Measurements from ENCODE around the gene WDR88. TPM values are rescaled to one million over a fixed set of nuclear protein-coding genes. Genes with fewer than 3 reads are reported as not detected.
"Not testable (repeated sequence)": the region's sequence is repeated elsewhere in the genome, so short reads cannot be mapped to it uniquely, and the experiment has no call there.

Gene WDR88
- polyA plus RNA-seq, 12 donors: 0.34 to 1.2 (median 0.86) TPM; not detected in 2

DNA sequence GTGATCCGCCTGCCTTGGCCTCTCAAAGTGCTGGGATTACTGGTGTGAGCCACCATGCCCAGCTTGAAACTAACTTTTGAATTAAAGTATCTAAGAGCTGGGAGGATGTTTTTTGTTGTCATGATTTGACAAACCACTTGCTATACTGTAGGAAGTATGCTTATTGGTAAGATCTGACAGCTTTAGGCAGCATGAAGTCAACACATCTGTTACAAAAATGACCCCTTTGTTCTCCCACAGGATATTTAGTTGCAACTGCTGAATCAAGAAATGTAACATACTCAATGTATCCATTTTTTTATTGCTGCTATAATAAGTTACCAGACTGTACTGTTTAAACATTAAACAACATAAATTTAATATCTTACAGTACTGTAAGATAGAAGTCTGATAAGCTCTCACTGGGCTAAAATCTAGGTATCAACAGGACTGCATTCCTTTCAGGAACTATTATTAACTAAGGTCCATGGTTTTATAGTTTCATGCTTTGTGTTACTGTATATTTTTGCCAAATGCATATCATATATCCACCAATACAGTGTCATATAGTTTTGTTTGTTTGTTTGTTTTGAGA, 39.4 kb downstream of the WDR88 start:
- DNase-seq: no peak

- DNase-seq: no peak
These were observed 40.0 kb downstream of the WDR88 start for GRCh38 chr19:33171916-33172359.

GRCh38 chr19:33174186-33174585, 42.3 kb downstream of the WDR88 start:
- no peak for DNase-seq

DNA sequence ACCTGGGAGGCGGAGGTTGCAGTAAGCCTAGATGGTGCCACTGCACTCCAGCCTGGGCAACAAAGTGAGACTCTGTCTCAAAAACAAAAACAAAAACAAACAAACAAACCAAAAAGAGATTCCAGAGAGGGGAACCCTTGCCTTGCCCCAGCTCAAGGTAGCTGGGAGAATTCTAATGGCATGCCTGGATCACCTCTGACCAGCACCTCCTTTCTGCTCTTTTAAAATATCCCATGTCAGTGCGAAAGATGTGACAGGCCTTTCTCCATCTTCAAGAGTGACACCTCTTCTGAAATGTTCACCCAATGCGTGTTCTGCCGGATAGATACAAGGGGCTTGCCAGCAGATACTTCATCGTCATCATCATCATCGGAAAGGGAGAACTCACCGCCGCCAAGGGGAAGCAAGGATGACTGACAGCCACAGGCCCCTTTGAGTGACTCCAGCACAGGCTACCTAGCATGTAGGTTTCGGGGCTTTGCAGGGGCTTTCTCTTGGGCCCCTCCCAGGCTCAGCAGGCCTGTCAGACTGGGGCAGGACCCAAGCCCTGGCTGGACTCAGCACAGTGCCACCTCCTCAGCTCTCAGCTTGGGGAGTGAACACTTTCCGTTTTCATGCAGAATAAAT, 43.4 kb downstream of the WDR88 start:
- no peak for DNase-seq

DNA sequence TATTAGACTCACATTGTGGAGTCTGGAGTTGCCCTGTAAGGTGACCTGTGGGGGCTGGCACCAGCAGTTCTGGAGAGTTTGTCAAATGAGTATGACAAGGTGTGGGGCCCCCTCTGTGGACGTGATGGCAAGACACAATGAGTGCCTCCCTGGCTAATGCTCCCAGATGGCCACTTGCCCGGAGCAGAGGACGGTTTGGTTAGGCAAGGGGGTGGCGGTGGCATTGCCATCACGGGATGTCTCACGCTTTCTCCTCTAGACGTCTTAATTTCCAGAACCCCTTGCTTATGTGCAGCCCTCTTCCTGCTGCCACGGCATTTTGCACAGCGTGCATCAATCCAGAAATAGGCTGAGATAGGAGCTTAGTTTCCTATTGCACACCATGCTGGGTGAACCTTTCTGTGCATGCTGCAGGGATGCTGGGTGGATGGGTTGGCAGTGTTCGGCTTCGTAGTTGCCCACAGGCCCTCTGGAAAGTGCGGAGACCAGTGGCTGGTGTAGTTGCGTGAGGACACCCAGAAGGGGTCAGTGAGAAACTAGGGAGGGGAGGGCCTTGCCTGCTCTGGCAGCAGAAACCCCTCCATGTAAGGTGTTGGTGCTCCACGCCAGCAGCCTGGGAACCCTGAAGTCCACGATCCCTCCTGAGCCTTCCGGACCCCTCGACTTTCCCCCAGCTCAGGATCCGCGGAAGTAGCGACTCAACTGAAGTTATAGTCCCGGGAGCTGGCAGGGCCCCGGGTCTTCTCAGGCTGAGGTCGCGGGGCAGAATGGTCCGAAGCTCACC, 44.2 kb downstream of the WDR88 start:
- no peak for DNase-seq

DNA sequence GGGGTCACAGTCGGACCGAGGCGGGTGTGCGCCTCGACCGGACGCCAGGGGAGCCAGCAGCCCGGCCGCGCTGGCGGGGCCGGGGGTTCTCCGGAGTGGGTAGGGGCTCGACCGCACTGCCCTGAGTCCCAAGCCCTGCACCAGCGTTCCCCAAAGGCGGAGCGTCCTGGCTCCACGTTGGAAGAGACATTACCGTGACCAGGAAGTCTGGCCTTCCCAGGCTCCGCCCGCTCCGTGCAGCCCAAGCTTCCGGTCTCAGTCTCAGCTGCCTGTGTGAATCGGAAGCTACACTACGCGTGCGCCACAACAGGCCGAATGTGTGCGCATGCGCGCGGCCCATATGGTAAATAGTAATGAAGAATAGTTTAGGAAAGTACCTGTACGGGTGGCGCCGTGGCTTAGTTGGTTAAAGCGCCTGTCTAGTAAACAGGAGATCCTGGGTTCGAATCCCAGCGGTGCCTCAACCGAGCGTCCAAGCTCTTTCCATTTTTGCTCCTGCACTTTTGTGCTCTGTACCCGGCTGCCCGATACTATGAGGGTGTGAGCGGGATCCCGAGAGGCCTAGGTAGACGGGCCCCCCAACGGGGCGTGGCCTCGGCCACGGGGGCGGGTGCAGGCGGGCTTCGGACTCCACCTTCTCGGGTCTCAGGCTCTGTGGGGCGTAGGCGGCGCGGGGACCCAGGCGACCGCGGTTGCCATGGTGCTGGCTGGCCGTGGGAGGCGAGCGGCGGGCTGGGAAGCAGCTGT, 44.9 kb downstream of the WDR88 start:
- peak; percentile 99 for DNase-seq

- no peak for DNase-seq
These were observed 45.6 kb downstream of the WDR88 start for GRCh38 chr19:33177417-33177979.

DNA sequence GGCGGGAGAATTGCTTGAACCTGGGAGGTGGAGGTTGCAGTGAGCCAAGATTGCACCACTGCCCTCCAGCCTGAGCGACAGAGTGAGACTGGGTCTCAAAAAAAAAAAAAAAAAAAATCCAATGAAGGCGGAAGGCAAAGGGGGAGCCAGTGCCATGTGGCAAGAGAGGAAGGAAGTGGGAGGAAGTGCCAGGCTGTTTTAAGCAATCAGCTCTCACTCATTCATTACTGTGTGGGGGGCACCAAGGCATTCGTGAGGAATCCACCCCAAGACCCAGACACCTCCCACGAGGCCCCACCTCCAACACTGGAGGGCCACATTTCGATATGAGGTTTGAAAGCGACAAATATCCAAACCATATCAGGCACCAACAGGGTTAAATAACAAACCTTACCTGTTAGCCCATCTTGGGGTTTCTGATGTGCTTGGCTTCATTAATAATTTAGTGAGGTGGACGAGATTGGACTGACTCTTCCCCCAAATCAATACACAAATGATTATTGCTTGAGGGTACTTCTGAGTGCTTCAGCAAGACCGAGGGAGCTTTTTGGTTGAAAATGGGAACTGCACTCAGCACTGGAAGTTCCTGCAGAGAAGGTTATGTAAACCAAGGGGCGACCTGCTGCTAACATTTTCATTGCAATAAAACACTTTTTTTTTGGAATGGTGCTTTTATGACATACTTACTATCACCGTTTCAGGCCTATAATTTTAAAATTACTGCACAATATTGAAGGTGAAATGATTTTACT, 54.7 kb downstream of the WDR88 start:
- DNase-seq: no peak

DNA sequence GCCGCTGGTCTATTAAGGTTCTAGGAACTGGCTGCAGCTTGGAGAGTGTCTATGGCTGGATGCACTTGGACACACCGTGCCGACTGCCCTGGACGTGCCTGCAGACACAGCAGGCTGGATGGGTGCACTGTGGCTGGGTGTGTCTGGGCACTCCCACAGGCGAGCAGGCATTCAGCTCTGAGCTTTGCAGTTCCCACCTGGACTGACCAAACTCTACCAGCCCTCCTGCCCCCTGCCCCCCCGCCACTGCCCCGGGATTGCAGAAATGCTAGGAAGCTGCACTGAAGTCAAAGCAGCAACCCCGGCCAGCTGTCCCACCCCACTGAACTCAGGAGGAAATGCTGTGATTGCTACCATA, 55.2 kb downstream of the WDR88 start:
- DNase-seq: no peak

DNA sequence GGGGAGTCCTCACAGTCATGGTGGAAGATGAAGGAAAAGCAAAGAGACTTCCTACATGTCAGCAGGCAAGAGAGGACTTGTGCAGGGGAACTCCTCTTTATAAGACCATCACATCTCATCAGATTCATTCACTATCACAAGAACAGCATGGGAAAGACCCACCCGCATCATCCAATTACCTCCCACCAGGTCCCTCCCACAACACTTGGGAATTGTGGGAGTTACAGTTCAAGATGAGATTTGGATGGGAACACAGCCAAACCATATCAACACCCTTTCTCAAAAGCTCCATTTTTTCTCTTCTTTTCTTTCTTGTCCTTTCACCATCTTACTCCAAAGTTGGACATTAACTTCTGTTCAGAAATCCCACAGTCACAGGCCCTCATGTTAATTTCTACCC, 57.5 kb downstream of the WDR88 start:
- no peak for DNase-seq

- not testable (repeated sequence) for DNase-seq
These were observed 59.2 kb downstream of the WDR88 start for GRCh38 chr19:33191092-33191491.

GRCh38 chr19:33191501-33191900, 59.6 kb downstream of the WDR88 start:
- no peak for DNase-seq

DNA sequence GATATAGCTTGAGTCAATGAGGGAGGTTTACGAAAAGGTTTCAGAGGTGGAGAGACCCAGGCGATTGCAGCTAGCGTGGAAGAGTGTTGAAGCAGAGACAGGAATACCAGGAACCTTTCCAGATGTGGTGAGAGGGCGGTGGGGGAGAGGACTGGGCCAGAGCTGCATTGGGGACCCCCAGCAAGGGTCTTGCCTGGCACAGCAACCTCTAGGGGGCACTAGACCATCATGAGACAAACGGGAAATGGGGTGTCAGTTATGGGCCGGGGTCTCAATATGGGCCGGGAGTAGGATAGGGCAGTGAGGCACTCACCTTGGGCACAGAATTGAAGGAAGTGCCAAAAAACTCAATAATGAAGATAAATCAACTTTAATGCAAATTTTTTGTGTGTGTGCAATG, 60.1 kb downstream of the WDR88 start:
- DNase-seq: no peak

DNA sequence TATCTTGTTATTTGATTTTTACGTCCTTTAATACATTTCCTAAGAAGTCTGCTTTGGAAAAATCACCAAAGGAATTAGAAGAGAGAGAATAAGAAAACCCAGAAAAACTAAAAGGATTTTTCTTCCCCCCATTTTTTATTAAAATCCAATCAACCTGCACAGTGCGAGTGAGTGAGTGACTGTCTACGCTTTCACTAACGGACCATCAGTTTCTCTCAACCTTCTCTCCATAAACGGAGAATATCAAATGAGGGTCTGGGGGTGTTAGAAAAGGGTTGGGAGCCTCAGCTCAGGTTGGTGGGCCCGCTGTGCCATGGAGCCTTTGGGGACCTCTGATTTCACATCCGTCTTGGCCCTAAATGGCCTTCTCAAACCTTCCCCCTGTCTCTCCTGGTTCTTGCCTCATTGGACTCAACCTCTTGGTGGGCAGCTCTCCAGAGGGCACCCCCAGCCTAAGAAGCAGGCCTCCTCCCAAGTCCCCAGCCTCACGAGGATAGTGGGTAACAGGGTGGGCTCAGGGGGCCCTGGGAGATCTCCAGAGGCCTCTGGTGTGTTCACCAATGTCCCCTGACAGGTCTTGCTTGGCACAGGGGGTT, 61.5 kb downstream of the WDR88 start:
- no peak for DNase-seq

DNA sequence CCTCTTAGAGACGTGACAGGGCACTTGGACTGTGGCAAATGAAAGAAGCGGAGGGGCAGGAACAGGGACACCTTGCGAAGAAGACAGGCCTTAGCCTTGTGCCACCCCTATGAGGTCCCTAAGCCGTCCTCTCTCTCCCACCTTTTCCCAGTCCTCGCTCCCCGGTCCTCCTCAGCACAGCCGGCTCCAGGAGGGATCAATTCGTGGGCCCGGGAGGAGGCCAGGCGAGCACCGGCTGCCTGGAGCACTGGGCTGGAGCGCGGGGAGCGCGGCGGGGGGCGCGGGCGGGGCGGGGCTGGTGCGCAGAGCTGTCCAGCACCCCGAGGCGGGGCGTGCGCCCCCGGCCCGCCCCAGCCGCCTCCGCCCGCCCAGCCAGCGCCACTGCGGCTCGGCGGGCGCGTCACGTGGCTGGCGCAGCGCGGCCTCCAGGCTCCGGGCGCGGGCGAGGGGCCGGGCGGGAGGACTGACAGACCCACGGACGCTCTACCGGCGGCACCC, 62.0 kb downstream of the WDR88 start, which contains the start of gene LRP3:
LRP3 (plus strand) TSS at position 466 of the 498 bp plus-strand sequence. CDS start 456 bp downstream, outside the sequence.
- no peak for DNase-seq

GRCh38 chr19:33194532-33194885, 62.6 kb downstream of the WDR88 start:
- DNase-seq: no peak

GRCh38 chr19:33194886-33195644, 63.2 kb downstream of the WDR88 start:
- peak; percentile 46 for DNase-seq

- no peak for DNase-seq
These were observed 63.9 kb downstream of the WDR88 start for GRCh38 chr19:33195645-33196347.

Data from muscle of arm (tissue), 12 donors.